D721Med (cell line): Measurements from ENCODE around the gene SYNRG.

Experiments used
- DNase-seq: peaks from one replicate; pipeline ENCODE4 v3.0.0; 2011; ENCODE audit warnings: low spot score; ENCODE audit not compliant: insufficient read length
- FAIRE-seq: peaks from 2 replicates; lab custom pipeline; 2011; peaks lifted over from hg19 to GRCh38; lab: Jason Lieb, UNC
- TF ChIP-seq, protein P1 (sequence below): IDR thresholded peaks from 2 replicates; pipeline ENCODE4 v1.5.1; 2012; ENCODE audit warnings: mild to moderate bottlenecking, control low read depth; ENCODE audit not compliant: insufficient read depth; ENCODE audit errors: missing control alignments

The SYNRG gene

DNA sequence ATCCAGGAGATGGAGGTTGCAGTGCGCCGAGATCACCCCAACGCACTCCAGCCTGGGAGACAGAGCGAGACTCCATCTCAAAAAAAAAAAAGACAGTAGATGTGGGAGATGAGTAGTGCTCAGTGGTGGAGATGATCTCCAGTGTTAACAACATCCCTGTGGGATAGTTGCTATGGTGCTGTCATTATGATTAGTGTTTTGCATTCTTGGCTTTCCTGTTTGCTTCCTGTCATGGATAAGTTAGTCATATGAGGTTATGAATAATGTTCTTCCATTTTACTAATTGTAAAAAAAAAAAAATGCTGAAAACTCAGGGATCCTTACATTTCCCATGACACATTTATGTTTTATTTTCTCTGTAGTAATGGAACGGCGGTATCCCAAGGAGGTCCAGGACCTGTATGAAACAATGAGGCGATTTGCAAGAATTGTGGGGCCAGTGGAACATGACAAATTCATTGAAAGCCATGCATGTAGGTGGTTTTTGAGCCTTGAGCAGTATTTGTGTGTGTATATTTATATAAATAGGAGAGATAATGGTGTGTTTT is 144.1 kb downstream of the SYNRG start:
- FAIRE-seq (no peak), DNase-seq (no peak)
- TF ChIP-seq, protein P1, sequence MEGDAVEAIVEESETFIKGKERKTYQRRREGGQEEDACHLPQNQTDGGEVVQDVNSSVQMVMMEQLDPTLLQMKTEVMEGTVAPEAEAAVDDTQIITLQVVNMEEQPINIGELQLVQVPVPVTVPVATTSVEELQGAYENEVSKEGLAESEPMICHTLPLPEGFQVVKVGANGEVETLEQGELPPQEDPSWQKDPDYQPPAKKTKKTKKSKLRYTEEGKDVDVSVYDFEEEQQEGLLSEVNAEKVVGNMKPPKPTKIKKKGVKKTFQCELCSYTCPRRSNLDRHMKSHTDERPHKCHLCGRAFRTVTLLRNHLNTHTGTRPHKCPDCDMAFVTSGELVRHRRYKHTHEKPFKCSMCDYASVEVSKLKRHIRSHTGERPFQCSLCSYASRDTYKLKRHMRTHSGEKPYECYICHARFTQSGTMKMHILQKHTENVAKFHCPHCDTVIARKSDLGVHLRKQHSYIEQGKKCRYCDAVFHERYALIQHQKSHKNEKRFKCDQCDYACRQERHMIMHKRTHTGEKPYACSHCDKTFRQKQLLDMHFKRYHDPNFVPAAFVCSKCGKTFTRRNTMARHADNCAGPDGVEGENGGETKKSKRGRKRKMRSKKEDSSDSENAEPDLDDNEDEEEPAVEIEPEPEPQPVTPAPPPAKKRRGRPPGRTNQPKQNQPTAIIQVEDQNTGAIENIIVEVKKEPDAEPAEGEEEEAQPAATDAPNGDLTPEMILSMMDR, result no peak
